Measurements from ENCODE around the gene CYREN.

Gene CYREN

GRCh38 chr7:135150072-135150782 is 20.3 kb downstream of the CYREN start:
- H4K20me1 ChIP-seq (ENCODE audit: control insufficient read depth, insufficient read depth, low read depth, low read length), result no peaks in the 10 kb centered on the region
- no peak overlapping the region for H3K4me3 ChIP-seq (ENCODE audit: low read length)
- no peaks in the 10 kb centered on the region for H3K36me3 ChIP-seq (ENCODE audit: control insufficient read depth, low read length)
- no peaks in the 10 kb centered on the region for H3K27me3 ChIP-seq (ENCODE audit: control insufficient read depth, low read length)
- H3K4me1 ChIP-seq (ENCODE audit: control insufficient read depth, low read length), result peaks cover 20% of the 10 kb centered on the region
- no peaks in the 10 kb centered on the region for H3K9me2 ChIP-seq (replicated peaks; ENCODE audit: control insufficient read depth, low read length)
- no peak overlapping the region for H3K27ac ChIP-seq (ENCODE audit: low read depth, low read length)
- H3K79me2 ChIP-seq (ENCODE audit: control insufficient read depth, low read length), result no peaks in the 10 kb centered on the region
- TF ChIP-seq CTCF (IDR thresholded peaks at IDR 0.05; ENCODE audit: low read depth, low read length, poor library complexity, severe bottlenecking) (no peak), EZH2phosphoT487 (IDR thresholded peaks at IDR 0.05; ENCODE audit: borderline replicate concordance, low read length) (no peak)
- H3F3A ChIP-seq (ENCODE audit: control insufficient read depth, insufficient read depth), result no peaks in the 10 kb centered on the region
- H3K4me2 ChIP-seq (ENCODE audit: low read length), result no peak overlapping the region
- no peaks in the 10 kb centered on the region for H3K9me3 ChIP-seq (ENCODE audit: control insufficient read depth, insufficient read depth, low read length)

- H3K4me3 ChIP-seq (ENCODE audit: low read length), result peak within 1 kb of the TSS; percentile 67
- no peaks in the 10 kb centered on the region for H3F3A ChIP-seq (ENCODE audit: control insufficient read depth, insufficient read depth)
- H3K9me2 ChIP-seq (replicated peaks; ENCODE audit: control insufficient read depth, low read length), result no peaks in the 10 kb centered on the region
- no peaks in the 10 kb centered on the region for H3K79me2 ChIP-seq (ENCODE audit: control insufficient read depth, low read length)
- H4K20me1 ChIP-seq (ENCODE audit: control insufficient read depth, insufficient read depth, low read depth, low read length), result no peaks in the 10 kb centered on the region
- H3K27me3 ChIP-seq (ENCODE audit: control insufficient read depth, low read length), result no peaks in the 10 kb centered on the region
- no peak within 1 kb of the TSS for H3K27ac ChIP-seq (ENCODE audit: low read depth, low read length)
- peaks cover 20% of the 10 kb centered on the region for H3K4me1 ChIP-seq (ENCODE audit: control insufficient read depth, low read length)
- H3K36me3 ChIP-seq (ENCODE audit: control insufficient read depth, low read length), result no peaks in the 10 kb centered on the region
- peak within 1 kb of the TSS; percentile 76 for H3K4me2 ChIP-seq (ENCODE audit: low read length)
- no peaks in the 10 kb centered on the region for H3K9me3 ChIP-seq (ENCODE audit: control insufficient read depth, insufficient read depth, low read length)
- TF ChIP-seq CTCF (IDR thresholded peaks at IDR 0.05; ENCODE audit: low read depth, low read length, poor library complexity, severe bottlenecking) (no peak), EZH2phosphoT487 (IDR thresholded peaks at IDR 0.05; ENCODE audit: borderline replicate concordance, low read length) (no peak)
Observed at GRCh38 chr7:135147899-135148721, 22.4 kb downstream of the CYREN start, which contains the start of gene TMEM140. TMEM140 (plus strand) TSS chr7:135148072; CDS start chr7:135164442, 16,370 bp downstream.

- Histone ChIP-seq H3K9me2 (replicated peaks; ENCODE audit: control insufficient read depth, low read length) (no peaks in the 10 kb centered on the region), H3K27ac (ENCODE audit: low read depth, low read length) (no peak overlapping the region), H3K36me3 (ENCODE audit: control insufficient read depth, low read length) (no peaks in the 10 kb centered on the region), H4K20me1 (ENCODE audit: control insufficient read depth, insufficient read depth, low read depth, low read length) (no peaks in the 10 kb centered on the region), H3K4me3 (ENCODE audit: low read length) (peak overlapping the region; percentile 67), H3K4me1 (ENCODE audit: control insufficient read depth, low read length) (peaks cover 20% of the 10 kb centered on the region), H3K4me2 (ENCODE audit: low read length) (peak overlapping the region; percentile 76), H3K27me3 (ENCODE audit: control insufficient read depth, low read length) (no peaks in the 10 kb centered on the region), H3K9me3 (ENCODE audit: control insufficient read depth, insufficient read depth, low read length) (no peaks in the 10 kb centered on the region), H3F3A (ENCODE audit: control insufficient read depth, insufficient read depth) (no peaks in the 10 kb centered on the region), H3K79me2 (ENCODE audit: control insufficient read depth, low read length) (no peaks in the 10 kb centered on the region)
- TF ChIP-seq CTCF (IDR thresholded peaks at IDR 0.05; ENCODE audit: low read depth, low read length, poor library complexity, severe bottlenecking) (no peak), EZH2phosphoT487 (IDR thresholded peaks at IDR 0.05; ENCODE audit: borderline replicate concordance, low read length) (no peak)
Observed at GRCh38 chr7:135147341-135147898, 23.1 kb downstream of the CYREN start.
